HG03280 (cell line): ENCODE data around the gene METTL2A.
A peak's percentile ranks its signal among the peaks of the same experiment; 100 is the strongest.
"Not testable (repeated sequence)": the region's sequence is repeated elsewhere in the genome, so short reads cannot be mapped to it uniquely, and the experiment has no call there.

Experiments
- ATAC-seq: cut with Tn5 transposase; IDR thresholded peaks from one replicate; pipeline ENCODE4 v1.9.1; 2021; ENCODE audit warnings: mild to moderate bottlenecking, moderate library complexity; ENCODE audit not compliant: unreplicated experiment

METTL2A gene

DNA sequence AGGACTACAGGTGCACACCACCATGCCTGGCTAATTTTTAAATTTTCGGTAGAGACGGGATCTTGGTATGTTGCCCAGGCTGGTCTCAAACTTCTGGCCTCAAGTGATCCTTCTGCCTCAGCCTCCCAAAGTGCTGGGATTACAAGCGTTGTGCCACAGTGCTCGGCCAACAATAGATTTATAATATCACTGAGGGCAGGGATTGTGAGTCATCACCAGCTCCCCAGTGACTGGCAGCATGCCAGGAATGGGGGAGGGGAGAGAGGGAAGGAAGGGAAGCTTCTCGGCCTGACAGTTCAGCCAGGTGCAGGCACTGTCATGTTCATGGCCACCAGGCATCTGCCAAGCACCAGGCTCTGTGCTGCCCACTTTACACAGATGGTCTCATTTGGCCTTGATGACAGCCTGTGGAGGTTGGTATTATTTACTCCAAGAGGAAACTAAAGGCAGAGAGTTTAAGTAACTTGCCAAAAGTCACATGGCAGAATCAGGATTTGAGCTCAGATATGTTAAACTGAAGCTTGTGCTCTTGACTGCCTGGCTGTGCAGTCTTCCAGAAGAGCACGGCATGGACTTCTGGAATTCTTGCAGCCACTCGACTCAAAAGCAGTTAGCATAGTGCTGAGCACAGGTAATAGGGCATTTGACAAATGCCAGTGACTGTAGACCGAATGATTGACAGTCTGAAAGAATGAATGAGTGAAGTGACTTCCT, 47.1 kb downstream of the METTL2A start:
- ATAC-seq, result not testable (repeated sequence)

DNA sequence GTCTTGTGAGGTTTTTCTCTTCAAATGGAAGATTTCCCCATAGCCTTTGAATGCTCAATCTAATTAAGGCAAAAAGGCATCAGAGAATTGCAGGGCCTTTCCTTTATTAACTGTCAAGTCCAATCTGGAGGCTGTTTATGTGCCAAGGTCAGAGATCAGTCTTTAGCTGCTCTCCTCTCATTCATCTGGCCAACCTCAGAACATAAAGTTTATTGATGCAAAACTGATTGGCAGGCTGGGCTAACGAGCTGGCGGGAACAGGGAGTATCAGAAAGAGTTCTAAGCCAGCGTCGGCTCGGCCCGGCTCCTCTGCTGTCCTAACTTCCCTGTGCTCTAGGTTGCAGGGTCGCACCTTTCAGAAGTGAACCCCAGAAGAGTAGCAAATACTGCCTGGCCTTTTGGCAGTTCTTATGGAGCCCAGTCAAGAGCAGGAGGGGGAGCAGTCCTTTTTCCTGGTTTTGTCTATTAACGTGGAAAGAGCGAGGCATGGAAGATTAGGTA, 47.7 kb downstream of the METTL2A start:
- ATAC-seq, result not testable (repeated sequence)

DNA sequence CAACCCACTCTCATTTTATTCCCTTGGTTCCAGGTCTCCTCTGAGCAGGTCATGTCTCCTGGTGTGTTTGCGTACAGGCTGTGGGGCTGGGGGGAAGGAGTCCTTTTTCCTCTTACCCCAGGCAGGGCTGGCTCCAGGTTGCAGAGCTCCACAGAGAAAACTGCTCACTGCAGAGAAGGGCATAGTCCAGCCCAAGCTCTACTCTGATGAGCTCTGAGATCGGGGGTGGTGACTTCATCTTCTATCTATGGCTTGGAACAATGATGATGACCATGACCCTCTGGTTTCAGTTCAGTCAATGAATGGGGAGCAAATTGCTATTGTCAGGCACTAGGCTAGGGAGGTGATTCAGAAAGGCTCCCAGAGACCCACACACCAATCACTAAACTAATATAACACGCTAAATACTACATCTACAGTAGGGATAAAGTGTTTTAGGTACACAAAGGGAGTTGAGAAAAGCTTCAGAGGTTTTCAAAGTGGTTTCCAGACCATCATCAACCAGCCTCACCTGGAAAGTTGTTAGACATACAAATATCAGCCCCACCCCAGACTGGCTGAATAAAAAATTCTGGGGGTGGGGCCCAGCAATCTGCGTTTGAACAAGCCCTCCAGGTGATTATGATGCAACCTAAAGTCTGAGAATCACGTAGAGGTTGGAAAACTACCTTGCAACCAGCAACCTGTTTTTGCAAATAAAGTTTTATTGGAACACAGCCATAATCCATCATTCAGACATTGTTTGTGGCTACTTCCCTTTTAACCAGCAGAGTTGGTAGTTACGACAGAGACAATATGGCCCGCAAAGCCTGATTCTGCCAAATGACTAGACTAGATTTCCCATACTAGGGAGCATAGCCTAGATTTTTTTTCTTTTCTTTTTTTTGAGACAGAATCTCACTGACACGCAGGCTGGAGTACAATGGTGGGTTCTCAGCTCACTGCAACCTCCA, 49.6 kb downstream of the METTL2A start:
- not testable (repeated sequence) for ATAC-seq

DNA sequence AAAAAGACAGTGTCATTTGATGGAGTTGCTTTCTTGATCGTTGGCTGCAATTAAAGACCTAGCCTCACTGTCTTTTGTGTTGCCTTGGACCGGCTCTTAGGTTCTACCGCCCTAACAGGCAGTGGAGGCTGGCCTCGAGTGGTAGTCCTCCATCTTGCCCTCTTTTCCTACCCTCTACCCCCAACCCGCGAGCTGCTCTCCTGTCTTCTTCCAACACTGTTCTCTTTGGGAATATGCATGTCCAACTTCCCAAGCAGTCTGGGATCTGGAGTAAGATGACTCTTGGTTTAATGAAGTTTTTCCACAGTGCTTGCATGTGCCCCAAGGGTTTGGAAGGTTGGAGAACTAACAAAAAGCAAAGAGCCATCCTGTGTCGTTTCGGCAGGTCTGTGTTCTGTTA, 53.4 kb downstream of the METTL2A start:
- not testable (repeated sequence) for ATAC-seq

DNA sequence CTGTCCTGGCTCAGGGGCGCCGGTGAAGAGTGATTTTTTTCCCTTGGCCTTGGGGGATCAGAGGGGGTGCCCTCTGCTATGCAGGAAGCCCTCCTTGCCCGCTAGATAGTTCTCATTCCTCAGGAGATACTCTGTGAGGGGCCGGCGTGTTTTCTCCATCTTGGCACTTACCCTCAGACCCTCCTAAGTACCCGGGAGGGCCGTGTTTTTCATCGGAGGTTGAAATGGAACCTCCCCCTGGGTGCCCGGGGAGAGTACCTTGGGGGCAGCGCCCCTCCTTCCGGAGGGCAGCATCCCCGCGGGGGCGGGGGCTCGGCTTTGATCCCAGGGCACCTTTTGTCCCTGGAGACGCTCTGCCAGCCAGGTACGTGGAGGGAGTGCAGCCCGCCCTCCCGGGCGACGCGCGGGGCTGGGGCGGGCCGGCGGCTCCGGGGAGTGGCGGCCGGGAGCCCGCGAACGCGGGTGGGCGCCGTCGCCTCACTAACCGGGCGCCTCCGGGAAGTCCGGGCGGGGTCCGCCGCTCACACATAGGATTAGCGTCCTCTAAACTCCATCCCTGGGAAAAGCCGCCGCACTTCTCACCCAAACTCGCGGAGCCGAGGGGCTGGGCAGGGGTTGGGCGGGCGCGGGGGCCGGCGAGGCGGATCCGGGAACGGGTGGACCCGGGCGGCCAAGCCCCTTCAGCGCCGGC, 54.2 kb downstream of the METTL2A start:
- ATAC-seq, result peak; percentile 26

DNA sequence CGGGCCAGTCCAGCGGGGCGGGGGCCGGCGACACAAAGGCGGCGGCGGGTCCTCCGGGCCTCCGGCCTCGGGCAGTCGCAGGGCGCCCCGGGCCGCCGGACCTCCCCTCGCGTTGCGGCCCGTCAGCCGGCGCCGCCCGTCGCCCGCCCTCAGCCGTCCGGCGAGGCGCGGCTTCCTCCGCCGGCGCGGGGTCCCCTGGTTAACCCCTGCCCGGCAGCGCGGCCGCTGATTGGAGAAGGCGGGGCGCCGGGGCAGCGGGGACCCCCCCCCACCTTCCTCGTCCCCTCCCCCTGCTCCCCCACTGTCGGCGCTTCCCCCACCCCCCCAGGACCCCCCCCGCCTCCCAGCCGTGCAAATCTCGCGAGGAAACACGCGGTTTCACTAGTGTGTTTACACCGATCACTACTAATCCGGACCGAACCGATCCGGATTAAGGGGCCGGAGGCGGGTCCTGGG, 54.8 kb downstream of the METTL2A start, which contains the start of gene TLK2:
TSS of gene TLK2 (plus strand) at position 402 of the 456 bp plus-strand sequence. CDS start 2,301 bp downstream, outside the sequence.
- peak; percentile 68 for ATAC-seq

DNA sequence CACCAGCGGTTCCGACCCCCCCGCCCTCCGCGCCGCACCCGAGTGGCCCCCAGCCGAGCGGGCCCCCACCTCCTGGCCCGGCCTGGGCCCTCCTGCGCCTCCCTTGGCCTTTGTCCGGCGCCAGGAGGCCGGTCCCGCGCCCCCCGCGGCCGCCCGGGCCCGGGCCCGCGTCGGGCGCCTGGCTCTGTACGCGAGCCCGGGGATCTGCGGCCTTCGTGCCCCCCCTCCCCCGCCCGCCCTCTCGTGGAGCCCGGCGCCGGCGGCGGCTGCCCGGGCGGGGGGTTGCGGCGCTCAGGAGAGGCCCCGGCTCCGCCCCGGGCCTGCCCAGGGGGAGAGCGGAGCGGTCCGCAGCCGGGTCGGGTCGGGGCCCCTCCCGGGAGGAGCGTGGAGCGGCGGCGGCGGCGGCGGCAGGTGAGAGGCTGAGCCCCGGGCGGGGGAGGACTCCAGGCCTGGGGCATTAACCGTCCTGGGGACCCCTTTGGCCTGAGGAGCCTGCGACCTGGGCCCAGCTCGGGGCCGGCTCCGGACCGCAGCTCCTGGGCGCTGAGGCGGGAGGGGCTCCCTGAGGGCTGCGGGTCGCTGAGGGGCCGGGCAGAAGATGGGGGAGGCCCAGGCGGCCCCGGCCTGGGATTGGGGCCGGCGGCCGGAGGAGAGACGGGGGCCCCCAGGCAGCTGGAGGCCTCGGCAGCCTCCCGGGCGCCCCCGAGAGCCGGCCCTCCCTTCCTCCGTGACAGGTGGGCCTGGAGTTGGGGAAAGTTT, 55.4 kb downstream of the METTL2A start:
- peak; percentile 38 for ATAC-seq

DNA sequence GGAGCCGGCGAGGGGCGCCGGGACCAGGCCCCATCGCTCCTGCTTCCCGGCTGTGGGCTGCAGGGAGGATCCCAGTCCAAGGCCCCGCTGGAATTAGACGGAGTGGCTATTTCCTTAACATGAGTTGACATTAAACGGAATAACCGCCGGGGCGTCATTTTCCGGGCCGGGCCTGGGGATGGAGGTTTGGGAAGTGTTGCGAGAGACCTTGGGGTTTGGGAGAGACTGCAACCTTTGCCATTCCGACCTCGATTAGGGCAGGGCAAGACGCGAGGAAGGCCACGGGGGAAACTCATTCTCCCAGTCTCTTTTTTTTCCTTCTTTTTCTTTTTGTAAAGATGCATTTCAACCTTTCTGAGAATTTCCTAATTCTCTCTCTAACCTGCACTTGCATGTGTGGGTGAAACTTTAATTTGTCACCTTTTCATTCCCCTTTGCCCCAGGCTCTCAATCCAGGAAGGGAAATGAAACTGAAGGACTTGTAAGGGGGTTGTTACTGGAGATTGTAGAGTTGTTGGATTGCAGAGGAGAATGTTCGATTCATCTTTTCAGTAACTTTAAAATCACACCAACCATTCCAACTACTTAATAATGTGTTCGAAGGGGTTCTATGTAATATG, 56.1 kb downstream of the METTL2A start:
- ATAC-seq, result not testable (repeated sequence)

DNA sequence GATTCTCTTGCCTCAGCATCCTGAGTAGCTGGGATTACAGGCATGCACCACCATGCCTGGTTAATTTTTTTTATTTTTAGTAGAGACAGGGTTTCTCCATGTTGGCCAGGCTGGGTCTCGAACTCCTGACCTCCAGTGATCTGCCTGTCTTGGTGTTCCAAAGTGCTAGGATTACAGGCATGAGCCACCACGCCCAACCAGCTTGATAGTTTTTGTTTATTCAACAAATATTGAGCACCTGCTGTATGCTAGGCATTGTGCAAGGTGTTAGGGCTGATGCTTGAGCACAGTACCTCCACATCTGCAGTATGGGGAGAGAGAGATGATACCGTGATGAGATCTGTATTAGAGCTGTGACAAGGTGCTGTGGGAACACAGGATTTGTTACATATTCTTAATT, 58.9 kb downstream of the METTL2A start:
- ATAC-seq, result not testable (repeated sequence)

DNA sequence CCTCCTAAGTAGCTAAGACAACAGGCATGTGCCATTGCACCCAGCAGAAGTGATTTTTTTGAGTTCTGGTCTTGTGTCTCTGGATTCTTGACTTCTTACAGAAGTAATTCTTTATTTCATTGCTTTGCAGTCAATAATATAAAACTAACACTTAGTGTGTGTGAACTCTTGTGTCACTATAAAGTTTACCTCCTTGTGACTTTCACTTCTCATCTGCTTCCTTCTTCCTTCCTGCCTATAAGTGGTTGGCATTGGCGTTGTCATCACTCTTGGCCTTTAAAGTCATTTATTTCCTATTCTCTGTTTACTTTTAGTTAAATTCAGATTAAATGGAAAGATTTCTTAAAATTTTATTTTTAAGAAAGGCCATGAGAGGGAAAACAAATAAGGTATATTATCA, 67.3 kb downstream of the METTL2A start:
- not testable (repeated sequence) for ATAC-seq

DNA sequence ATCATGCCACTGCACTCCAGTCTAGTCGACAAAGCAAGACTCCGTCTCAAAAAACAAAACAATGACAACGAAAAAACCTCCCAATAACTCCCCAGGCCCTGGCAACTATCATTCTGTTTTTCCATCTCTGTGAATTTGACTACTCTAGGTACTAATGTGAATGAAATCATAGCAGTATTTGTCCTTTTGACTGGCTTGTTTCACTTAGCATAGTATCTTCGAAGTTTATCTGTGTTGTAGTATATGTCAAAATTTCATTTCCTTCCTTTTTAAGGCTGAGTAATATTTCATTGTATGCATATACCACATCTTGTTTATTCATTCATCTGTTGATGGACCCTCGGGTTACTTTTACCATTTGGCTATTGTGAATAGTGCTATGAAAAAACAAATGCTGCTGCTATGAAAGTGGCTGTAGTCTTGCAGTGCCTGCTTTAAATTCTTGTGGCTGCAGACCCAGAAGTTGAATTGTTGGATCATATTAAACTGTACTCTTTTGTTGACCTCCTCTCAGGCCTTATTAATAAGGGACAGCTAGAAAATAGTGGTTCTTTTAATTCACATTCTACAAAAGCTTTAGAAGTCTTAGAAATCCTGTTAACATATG, 69.5 kb downstream of the METTL2A start:
- not testable (repeated sequence) for ATAC-seq

DNA sequence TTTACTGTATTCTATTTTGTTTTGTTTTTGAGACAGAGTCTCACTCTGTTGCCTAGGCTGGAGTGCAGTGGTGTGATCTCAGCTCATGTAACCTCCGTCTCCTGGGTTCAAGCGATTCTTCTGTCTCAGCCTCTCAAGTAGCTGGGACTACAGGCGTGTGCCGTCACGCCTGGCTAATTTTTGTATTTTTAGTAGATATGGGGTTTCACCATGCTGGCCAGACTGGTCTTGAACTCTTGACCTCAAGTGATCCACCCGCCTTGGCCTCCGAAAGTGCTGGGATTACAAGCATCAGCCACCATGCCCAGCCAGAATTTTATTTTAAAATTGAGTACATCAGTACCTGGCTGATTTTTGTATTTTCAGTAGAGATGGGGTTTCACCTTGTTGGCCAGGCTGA, 70.4 kb downstream of the METTL2A start:
- not testable (repeated sequence) for ATAC-seq

DNA sequence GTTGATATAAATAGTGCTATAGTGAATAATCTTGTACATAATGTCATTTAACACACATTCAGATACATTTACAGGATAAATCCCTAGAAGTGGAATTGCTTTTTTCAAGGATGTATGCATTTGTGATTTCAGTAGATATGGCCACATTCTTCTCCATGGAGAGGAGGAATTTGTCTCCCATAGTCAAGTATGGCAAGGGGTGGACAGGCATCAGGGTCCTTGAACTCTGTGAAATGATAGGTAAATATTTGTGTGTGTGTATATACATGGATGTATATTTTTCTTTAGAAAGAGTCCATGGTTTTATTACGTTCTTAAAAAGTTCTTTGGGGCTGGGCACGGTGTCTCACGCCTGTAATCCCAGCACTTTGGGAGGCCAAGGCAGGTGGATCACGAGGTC, 72.6 kb downstream of the METTL2A start:
- ATAC-seq, result not testable (repeated sequence)

DNA sequence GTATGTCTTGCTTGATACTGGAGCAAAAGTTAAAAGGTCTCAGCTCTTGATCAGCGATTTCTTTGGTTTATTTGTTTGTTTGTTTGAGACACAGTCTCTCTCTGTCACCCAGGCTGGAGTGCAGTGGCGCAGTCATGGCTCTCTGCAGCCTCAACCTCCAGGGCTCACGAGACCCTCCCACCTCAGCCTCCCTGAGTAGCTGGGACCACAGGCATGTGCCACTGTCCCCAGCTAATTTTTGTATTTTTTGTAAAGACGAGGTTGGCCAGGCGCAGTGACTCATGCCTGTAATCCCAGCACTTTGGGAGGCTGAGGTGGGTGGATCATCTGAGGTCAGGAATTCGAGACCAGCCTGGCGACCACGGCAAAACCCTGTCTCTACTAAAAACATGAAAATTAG, 75.1 kb downstream of the METTL2A start:
- not testable (repeated sequence) for ATAC-seq
